ENCODE measurements around the gene GPC6.

Gene GPC6

DNA sequence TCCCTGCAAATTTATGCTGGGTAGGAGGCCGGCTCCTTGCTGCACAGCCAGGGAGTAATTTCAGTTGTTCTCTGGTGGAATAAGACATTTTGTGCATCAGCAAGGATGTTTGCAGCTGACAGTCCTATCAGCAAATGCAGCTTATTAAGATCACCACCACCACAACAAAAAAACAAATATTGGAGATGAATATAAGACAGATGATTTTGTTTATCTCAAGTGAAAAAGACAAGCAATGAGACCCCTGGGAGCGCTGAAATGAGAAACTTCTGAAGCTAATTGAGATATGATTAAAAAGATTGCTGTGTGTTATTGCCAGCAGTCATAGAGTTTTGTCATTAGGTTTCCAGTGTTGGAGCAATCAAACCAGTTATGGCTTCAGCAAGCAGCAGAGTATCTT is 505.6 kb downstream of the GPC6 start:
- no peak for DNase-seq (ENCODE audit: low read depth in 2 of 2)

- peak in 1 of 2 experiments; percentile 46 for DNase-seq (ENCODE audit: low read depth in 2 of 2)
Observed at GRCh38 chr13:93736081-93736480, 509.5 kb downstream of the GPC6 start.

- no peak for DNase-seq (ENCODE audit: low read depth in 2 of 2)
Observed at GRCh38 chr13:93736909-93737308, 510.3 kb downstream of the GPC6 start.

- DNase-seq (ENCODE audit: low read depth in 2 of 2) = no peak
Observed at GRCh38 chr13:93740334-93740733, 513.7 kb downstream of the GPC6 start.

- DNase-seq (ENCODE audit: low read depth in 2 of 2) = no peak
Observed at GRCh38 chr13:93744033-93744432, 517.4 kb downstream of the GPC6 start.

DNA sequence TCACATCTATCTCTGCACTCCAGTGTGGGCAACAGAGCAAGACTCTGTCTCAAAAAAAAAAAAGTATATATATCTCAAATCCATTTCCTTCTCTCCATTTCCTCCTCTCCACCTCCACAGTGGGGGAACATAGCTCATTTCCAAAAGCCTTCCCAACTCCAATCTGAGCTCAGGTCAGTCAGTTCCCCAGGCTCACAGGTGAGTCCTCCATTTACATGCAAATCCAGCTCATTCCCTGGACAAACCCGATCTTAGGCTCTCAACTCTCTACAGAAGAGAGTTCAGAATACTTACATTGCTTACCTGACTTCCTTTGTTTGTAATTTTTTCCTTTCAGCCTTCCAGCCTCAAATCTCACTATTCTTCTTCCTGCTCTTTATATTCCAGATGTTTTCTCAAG is 518.3 kb downstream of the GPC6 start:
- no peak for DNase-seq (ENCODE audit: low read depth in 2 of 2)

DNA sequence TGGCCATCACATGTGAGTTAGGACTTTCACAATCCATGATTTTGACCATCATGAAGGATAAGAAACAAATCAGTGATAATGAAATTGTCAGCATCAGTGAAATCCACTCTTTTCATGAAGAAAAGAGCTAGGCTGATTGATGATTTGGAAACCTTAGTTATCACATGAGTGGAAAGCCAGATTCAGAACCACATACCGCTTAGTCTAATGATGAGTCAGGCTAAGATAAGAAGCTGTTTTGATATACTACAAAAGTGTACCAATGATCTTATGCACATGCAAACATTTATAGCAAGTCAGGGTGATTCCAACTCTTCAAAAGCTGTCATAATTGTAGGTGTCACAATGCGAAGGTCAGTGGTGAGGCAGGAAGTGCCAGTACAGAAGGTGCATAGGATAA is 519.3 kb downstream of the GPC6 start:
- no peak for DNase-seq (ENCODE audit: low read depth in 2 of 2)

DNA sequence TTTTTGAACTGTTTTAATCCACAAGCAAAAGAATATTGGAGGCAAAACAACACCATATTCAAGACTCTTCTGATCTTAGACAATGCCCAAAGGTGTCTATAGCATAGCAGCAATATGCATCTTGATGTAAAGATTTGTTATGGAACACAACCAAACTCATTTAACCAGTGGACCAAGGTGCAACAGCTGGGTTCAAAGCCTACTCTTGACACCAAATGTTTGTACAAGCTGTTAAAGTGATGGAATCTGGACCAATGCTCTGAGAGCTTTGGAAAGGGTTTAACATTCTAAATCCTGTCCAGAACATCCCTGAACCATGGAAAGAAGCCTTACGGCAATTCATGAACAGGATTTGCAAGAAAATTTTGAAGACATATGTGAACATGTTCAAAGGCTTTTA is 520.0 kb downstream of the GPC6 start:
- no peak for DNase-seq (ENCODE audit: low read depth in 2 of 2)

DNA sequence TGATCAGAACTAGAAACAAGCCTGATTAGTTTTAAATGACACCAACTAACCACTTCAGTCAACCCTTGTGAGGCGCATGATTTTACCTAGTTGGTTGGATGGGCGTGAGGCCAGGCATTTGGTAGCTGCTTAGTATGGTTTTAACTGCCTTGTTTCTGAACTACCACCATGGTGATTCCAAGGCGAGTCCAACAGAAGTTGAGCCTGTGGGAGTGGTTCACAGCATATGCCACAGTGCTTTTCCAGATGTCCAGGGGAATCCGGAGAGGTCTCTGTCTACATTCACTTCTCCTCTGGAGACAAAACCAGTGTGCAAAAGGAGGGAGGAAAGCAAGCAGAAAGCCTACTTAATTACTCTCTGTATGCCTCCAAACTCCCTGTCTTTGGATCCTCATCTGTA is 524.1 kb downstream of the GPC6 start:
- no peak for DNase-seq (ENCODE audit: low read depth in 2 of 2)

GRCh38 chr13:93751117-93751516 is 524.5 kb downstream of the GPC6 start:
- DNase-seq (ENCODE audit: low read depth in 2 of 2) = no peak

GRCh38 chr13:93752541-93752940 is 525.9 kb downstream of the GPC6 start:
- no peak for DNase-seq (ENCODE audit: low read depth in 2 of 2)

- no peak for DNase-seq (ENCODE audit: low read depth in 2 of 2)
Observed at GRCh38 chr13:93753639-93754038, 527.0 kb downstream of the GPC6 start.

DNA sequence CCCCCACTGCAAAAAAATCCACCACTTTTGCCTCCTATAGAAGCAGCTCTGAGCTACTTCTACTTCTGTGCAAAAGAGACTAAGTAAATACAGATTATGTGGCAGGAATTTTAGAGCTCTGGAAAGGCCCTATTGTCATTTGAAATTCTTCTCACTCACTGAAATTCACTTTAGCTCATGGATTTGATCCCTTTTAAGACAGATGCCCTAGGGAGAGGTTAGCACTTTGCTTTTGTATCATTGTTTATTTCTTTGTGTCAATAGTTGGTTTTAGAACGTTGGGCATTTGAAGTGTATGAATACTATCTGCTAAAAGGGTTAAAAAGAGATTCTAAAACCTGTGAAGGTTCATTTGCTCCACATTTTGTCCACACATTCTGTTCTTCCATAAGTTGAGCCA is 528.7 kb downstream of the GPC6 start:
- no peak for DNase-seq (ENCODE audit: low read depth in 2 of 2)

DNA sequence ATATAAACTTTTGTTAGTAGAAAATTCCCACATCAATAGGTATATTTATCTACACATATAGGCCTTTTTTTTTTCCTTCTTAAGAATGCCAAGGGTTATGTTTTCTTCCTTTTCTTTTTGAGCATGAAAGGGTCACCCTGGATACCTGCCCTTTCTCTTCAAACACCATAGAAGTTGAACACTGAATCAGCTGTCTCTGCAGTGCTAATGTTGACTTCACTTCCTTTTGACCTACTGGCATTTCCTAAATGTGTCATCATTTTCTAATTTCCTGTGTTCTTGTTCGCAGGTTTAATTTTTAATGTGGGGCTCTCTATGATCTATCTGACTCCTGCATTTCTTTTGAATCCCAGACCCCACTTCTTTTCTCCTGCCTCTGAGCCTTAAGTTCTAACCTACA is 532.0 kb downstream of the GPC6 start:
- DNase-seq (ENCODE audit: low read depth in 2 of 2) = no peak

GRCh38 chr13:93762708-93763426 is 536.3 kb downstream of the GPC6 start:
- DNase-seq (ENCODE audit: low read depth in 2 of 2) = no peak

- no peak for DNase-seq (ENCODE audit: low read depth in 2 of 2)
Observed at GRCh38 chr13:93765062-93765461, 538.5 kb downstream of the GPC6 start.

GRCh38 chr13:93765811-93766210 is 539.2 kb downstream of the GPC6 start:
- DNase-seq (ENCODE audit: low read depth in 2 of 2) = no peak

DNA sequence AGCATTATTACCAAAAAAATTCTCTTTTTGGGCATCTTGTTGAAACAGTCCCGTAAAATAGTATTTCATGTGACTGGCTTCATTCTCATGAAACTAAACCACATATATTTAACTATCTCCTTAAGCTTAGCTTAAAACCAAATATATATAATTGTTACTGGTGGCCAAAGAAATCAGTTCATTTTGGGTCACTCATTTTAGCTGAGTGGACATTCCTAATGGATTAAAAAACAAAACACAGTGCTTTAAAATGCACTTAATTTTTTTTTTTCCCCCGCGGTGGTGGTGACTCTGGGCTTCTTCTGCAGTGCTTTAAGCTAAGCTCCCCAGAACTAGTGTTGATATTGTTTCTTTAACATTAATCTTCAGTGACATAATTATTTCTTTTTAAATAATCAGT is 540.1 kb downstream of the GPC6 start:
- DNase-seq (ENCODE audit: low read depth in 2 of 2) = no peak

DNA sequence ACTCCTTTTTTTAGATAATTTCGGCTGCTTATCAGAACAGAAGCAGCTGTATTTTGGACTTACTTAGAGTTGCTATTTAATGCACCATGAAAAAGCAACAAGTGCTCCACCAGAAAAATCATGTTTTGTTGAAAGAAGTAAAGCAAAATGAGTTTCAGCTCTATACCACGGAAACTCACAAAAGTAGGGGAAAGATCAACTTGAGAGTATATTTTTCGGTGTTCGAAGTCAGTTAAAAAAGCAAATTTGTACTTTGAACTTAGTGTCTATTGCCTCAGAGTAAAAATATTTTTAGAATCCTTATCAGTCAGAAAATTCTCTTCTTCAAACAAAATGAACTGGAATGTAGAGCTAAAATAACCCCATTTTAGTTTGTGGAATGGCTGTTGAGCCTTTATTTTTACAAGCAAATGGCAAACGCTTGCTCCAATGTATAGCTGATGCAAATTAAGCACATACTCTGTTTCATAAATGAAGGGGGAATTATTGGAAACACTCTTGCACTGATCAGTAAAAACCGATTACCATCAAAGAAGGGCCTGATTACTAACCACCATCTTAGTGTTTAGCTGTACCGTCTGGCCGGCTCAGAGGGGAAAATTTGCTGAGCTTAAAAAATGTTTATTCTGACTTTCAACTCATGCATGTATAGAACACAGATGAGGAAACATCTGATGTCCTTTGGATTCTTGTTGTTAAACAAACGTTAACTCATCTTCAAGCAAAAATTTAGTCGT is 540.7 kb downstream of the GPC6 start:
- no peak for DNase-seq (ENCODE audit: low read depth in 2 of 2)

- DNase-seq (ENCODE audit: low read depth in 2 of 2) = no peak
Observed at GRCh38 chr13:93767917-93768409, 541.4 kb downstream of the GPC6 start.

- DNase-seq (ENCODE audit: low read depth in 2 of 2) = no peak
Observed at GRCh38 chr13:93769101-93769500, 542.5 kb downstream of the GPC6 start.

DNA sequence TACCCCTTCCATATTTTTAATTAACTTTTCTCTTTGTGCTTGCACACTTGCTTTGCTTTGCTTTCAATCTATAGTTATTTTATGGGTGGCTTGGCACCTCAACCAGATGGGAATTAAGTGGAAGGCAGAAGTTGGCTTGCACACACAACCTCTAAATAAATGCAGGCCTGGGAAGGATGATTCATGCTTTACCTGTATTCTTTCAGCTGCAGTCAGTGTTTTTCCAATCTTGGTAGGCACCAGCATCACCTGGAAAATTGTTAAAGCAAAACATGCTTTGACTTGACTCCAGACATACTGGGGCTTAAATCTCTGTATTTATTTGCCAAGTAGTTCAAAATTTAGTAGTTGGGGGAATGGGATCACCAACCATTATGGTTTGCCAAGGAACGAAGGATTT is 543.0 kb downstream of the GPC6 start:
- no peak for DNase-seq (ENCODE audit: low read depth in 2 of 2)

- DNase-seq (ENCODE audit: low read depth in 2 of 2) = no peak
Observed at GRCh38 chr13:93771227-93771626, 544.6 kb downstream of the GPC6 start.
